Measurements from ENCODE around the gene HECTD2. TPM values are rescaled to one million over a fixed set of nuclear protein-coding genes. Genes with fewer than 3 reads are reported as not detected.
A peak's percentile ranks its signal among the peaks of the same experiment; 100 is the strongest.

The HECTD2 gene
- total RNA-seq, 6 donors from 2014 or later: 5.0 to 14.5 (median 9.2) TPM

- ATAC-seq (ENCODE audit: low FRiP score in 2 of 2) (peak in 1 of 2 donors; percentile 72), DNase-seq (no peak)
- Histone ChIP-seq H3K27me3 (no peaks in the 10 kb centered on the region), H3K4me1 (no peaks in the 10 kb centered on the region), H3K27ac (no peak overlapping the region), H3K36me3 (peaks cover 0 to 4% (median 0%) of the 10 kb centered on the region in 4 donors), H3K4me3 (no peak overlapping the region), H3K9me3 (no peaks in the 10 kb centered on the region)
- WGBS, 2 donors: 86 to 88% methylated on average over 5 of the region's 5 CpGs
- TF ChIP-seq POLR2AphosphoS5 (IDR thresholded peaks at IDR 0.05) (no peak), POLR2A (IDR thresholded peaks at IDR 0.05) (no peak), EP300 (IDR thresholded peaks at IDR 0.05) (no peak)
- TF ChIP-seq, protein P1, sequence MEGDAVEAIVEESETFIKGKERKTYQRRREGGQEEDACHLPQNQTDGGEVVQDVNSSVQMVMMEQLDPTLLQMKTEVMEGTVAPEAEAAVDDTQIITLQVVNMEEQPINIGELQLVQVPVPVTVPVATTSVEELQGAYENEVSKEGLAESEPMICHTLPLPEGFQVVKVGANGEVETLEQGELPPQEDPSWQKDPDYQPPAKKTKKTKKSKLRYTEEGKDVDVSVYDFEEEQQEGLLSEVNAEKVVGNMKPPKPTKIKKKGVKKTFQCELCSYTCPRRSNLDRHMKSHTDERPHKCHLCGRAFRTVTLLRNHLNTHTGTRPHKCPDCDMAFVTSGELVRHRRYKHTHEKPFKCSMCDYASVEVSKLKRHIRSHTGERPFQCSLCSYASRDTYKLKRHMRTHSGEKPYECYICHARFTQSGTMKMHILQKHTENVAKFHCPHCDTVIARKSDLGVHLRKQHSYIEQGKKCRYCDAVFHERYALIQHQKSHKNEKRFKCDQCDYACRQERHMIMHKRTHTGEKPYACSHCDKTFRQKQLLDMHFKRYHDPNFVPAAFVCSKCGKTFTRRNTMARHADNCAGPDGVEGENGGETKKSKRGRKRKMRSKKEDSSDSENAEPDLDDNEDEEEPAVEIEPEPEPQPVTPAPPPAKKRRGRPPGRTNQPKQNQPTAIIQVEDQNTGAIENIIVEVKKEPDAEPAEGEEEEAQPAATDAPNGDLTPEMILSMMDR (IDR thresholded peaks at IDR 0.05): no peak
These were observed 101.6 kb downstream of the HECTD2 start for GRCh38 chr10:91511549-91512330.

DNA sequence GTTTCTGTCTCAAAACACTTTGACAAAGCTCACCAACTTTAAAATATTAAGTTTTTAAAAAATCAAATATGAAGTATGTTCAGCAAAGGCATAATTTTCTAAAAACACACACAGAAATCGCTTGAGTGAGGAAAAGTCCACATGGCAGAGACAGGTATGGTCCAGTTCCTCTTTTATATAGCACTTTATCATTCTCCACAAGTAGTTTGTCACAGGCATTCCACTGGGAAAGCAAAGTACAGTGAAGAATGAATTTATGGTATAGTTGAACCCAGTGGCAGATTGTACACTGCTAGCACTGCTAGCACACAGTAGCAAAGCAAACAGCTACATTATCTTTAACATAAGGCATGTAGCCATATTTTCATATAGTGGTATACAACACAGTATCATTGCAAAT is 102.3 kb downstream of the HECTD2 start:
- Histone ChIP-seq H3K27me3 (no peaks in the 10 kb centered on the region), H3K4me3 (no peak overlapping the region), H3K9me3 (no peaks in the 10 kb centered on the region), H3K27ac (no peak overlapping the region), H3K36me3 (peaks cover 0 to 4% (median 0%) of the 10 kb centered on the region in 4 donors), H3K4me1 (no peaks in the 10 kb centered on the region)
- no peak for DNase-seq
- 84 to 90% methylated on average over 1 of the region's 1 CpG for WGBS, 2 donors
- no peak for TF ChIP-seq POLR2AphosphoS5 (IDR thresholded peaks at IDR 0.05)
- no peak for TF ChIP-seq EP300 (IDR thresholded peaks at IDR 0.05)
- TF ChIP-seq, protein P1 (IDR thresholded peaks at IDR 0.05): no peak
- TF ChIP-seq POLR2A (IDR thresholded peaks at IDR 0.05): no peak
- ATAC-seq (ENCODE audit: low FRiP score in 2 of 2): no peak

GRCh38 chr10:91513598-91514424 is 103.7 kb downstream of the HECTD2 start:
- Histone ChIP-seq H3K4me1 (no peaks in the 10 kb centered on the region), H3K9me3 (no peaks in the 10 kb centered on the region), H3K27ac (no peak overlapping the region), H3K36me3 (peaks cover 0 to 4% (median 0%) of the 10 kb centered on the region in 4 donors), H3K27me3 (no peaks in the 10 kb centered on the region), H3K4me3 (no peak overlapping the region)
- DNase-seq (no peak), ATAC-seq (ENCODE audit: low FRiP score in 2 of 2) (no peak)
- TF ChIP-seq EP300 (IDR thresholded peaks at IDR 0.05) (no peak), POLR2A (IDR thresholded peaks at IDR 0.05) (no peak), POLR2AphosphoS5 (IDR thresholded peaks at IDR 0.05) (no peak)
- TF ChIP-seq, protein P1 (IDR thresholded peaks at IDR 0.05): no peak
- WGBS, 2 donors: 70 to 80% methylated on average over 2 of the region's 2 CpGs

DNA sequence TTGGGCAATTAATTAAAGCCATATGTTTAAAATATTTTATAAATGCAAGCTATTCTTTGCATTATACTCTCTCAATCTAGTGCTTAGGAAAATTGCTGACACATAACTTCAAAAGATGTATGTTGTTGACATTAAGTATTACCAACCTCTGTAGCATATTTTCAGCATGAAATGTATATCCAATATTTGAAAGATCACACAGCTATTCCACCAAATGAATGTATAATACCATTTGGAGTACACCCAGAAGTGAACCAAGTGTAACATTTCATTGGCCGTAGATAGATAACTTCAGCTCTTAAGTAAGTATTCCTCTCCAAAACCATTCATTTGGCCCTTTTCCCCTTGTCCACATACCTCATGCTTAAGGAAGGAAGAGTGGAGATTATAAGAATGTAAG is 104.6 kb downstream of the HECTD2 start:
- no peaks in the 10 kb centered on the region for H3K27me3 ChIP-seq
- 86 to 93% methylated on average over 1 of the region's 1 CpG for WGBS, 2 donors
- no peak for ATAC-seq (ENCODE audit: low FRiP score in 2 of 2)

More for the DNA sequence above, 104.6 kb downstream of the HECTD2 start:
- H3K9me3 ChIP-seq: no peaks in the 10 kb centered on the region
- H3K4me1 ChIP-seq: no peaks in the 10 kb centered on the region
- no peak overlapping the region for H3K27ac ChIP-seq
- DNase-seq: no peak
- no peak for TF ChIP-seq EP300 (IDR thresholded peaks at IDR 0.05)
- no peak for TF ChIP-seq POLR2AphosphoS5 (IDR thresholded peaks at IDR 0.05)
- TF ChIP-seq, protein P1 (IDR thresholded peaks at IDR 0.05): no peak
- no peak for TF ChIP-seq POLR2A (IDR thresholded peaks at IDR 0.05)
- peaks cover 0 to 4% (median 0%) of the 10 kb centered on the region in 4 donors for H3K36me3 ChIP-seq
- H3K4me3 ChIP-seq: no peak overlapping the region
